ENCODE measurements around the gene HOMER2. TPM values are rescaled to one million over a fixed set of nuclear protein-coding genes. Genes with fewer than 3 reads are reported as not detected.

Gene HOMER2
- total RNA-seq, 1 donor from 2014 or later = 75.3 TPM

DNA sequence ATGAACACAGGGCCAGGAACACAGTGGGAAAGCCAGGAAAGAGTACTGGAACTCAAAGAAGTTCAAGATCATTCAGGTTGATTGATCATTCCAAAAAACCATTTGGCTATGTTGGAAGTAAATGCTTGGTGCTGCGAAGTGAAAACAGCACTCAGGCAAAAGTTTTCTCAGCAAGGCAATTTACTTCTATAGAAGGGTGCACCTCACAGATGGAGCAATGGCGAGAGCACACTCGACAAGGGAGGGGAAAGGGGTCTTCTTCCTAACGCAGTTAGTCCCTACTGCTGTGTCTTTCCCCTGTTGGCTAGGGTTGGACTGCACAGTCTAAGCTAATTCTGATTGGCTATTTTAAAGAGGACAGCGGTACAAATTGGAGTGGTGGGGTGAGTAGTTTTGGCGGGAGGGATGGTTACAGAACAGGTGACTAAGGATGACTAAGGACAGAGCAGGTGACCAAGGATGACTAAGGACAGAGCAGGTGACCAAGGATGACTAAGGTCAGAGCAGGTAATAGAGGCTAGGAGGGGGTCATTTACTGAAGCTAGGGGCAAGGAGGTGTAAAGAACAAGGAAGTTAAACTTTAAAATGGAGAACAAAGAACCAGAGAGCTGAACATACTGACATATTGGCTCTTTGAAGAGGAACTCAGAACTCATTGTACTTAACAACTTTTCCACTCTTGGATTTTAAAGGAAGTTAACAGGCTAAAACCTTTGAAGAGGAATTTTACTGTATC is 43.3 kb downstream of the HOMER2 start:
- no peaks in the 10 kb centered on the region for H3K36me3 ChIP-seq (ENCODE audit: control insufficient read depth, insufficient read depth, low read length)
- no peaks in the 10 kb centered on the region for H3K27me3 ChIP-seq (ENCODE audit: control insufficient read depth, insufficient read depth, low read length)
- TF ChIP-seq CTCF (IDR thresholded peaks at IDR 0.05; ENCODE audit: insufficient read depth, low read length, severe bottlenecking) = no peak
- DNase-seq (ENCODE audit: low read depth) (no peak), FAIRE-seq (no peak)
- no peak overlapping the region for H3K4me3 ChIP-seq (ENCODE audit: low read depth, low read length)

GRCh38 chr15:82907350-82907749 is 45.2 kb downstream of the HOMER2 start:
- H3K4me3 ChIP-seq (ENCODE audit: low read depth, low read length) = no peak overlapping the region
- TF ChIP-seq CTCF (IDR thresholded peaks at IDR 0.05; ENCODE audit: insufficient read depth, low read length, severe bottlenecking) = no peak
- H3K36me3 ChIP-seq (ENCODE audit: control insufficient read depth, insufficient read depth, low read length) = no peaks in the 10 kb centered on the region
- no peak for FAIRE-seq
- DNase-seq (ENCODE audit: low read depth) = no peak
- H3K27me3 ChIP-seq (ENCODE audit: control insufficient read depth, insufficient read depth, low read length) = no peaks in the 10 kb centered on the region

DNA sequence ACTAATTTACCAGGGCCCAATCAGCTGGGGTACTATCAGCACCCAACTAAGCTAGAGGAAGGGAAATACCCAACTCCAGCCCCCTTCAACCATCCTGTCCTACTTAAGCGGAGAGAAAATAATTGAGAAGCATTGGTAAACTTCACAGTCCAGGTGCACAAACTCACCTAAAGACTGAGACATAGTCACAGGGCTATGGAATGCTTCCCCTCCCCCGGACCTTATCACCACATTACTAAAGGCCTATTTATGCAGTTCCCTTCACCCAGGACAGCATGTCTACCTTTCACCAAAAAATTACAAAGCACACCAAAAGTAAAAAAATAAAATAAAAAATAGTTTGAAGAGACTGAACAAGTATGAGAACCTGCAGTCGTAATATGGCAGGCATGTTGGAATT is 47.9 kb downstream of the HOMER2 start:
- FAIRE-seq (no peak), DNase-seq (ENCODE audit: low read depth) (no peak)
- TF ChIP-seq CTCF (IDR thresholded peaks at IDR 0.05; ENCODE audit: insufficient read depth, low read length, severe bottlenecking) = no peak
- no peaks in the 10 kb centered on the region for H3K27me3 ChIP-seq (ENCODE audit: control insufficient read depth, insufficient read depth, low read length)
- H3K4me3 ChIP-seq (ENCODE audit: low read depth, low read length) = no peak overlapping the region
- H3K36me3 ChIP-seq (ENCODE audit: control insufficient read depth, insufficient read depth, low read length) = no peaks in the 10 kb centered on the region

GRCh38 chr15:82903511-82903910 is 49.0 kb downstream of the HOMER2 start:
- FAIRE-seq (no peak), DNase-seq (ENCODE audit: low read depth) (no peak)
- TF ChIP-seq CTCF (IDR thresholded peaks at IDR 0.05; ENCODE audit: insufficient read depth, low read length, severe bottlenecking) = no peak
- Histone ChIP-seq H3K4me3 (ENCODE audit: low read depth, low read length) (no peak overlapping the region), H3K36me3 (ENCODE audit: control insufficient read depth, insufficient read depth, low read length) (no peaks in the 10 kb centered on the region), H3K27me3 (ENCODE audit: control insufficient read depth, insufficient read depth, low read length) (no peaks in the 10 kb centered on the region)

DNA sequence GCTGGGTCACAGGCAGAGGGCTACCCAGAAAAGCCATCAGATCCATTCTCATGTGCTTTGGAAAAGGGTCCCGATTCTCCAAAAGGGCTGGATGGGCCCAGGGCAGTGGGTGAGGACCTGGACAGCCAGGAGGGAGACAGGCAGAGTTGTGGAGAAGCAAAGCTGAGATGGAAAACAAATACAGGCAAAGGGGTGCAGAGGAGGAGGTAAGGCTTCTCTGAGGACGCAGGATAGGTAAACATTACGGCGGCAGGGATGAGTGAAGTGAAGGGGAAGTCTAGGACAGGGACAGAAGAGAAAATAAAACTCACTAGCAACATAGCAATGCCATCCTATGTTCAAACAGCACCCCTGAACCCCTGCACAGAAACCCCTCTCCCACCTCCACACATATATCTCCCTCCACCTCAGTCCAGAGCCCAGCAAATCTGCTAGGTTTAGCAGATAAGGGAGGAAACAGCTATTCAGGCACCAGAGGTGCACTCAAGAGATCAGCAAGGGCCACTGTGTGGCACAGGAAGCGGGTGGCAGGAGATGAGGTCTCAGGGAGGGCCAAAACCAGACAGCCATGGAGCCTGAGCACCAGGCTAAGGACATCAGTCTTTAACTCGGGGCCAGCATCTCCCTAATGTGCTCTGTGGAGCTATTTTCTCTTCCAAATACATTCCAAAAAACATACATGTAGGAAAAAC is 51.3 kb downstream of the HOMER2 start:
- no peak for TF ChIP-seq CTCF (IDR thresholded peaks at IDR 0.05; ENCODE audit: insufficient read depth, low read length, severe bottlenecking)
- FAIRE-seq = no peak
- peaks cover 1% of the 10 kb centered on the region for H3K36me3 ChIP-seq (ENCODE audit: control insufficient read depth, insufficient read depth, low read length)
- DNase-seq (ENCODE audit: low read depth) = no peak
- no peaks in the 10 kb centered on the region for H3K27me3 ChIP-seq (ENCODE audit: control insufficient read depth, insufficient read depth, low read length)
- H3K4me3 ChIP-seq (ENCODE audit: low read depth, low read length) = no peak overlapping the region
